Heart right ventricle (tissue), 16 donors: ENCODE measurements around the gene NGEF. TPM values are rescaled to one million over a fixed set of nuclear protein-coding genes. Genes with fewer than 3 reads are reported as not detected.

Source experiments
- ATAC-seq, 8 donors: fragments of 200-7000 bp; cut with Tn5 transposase; one replicate each; pipeline ENCODE4 v1.9.1; 2020; ENCODE audit warnings: mild to moderate bottlenecking in 8 of 8, moderate library complexity in 8 of 8, moderate number of reproducible peaks in 1 of 8
- DNase-seq, 2 donors: peaks; one replicate each; pipeline ENCODE4 v3.0.0-alpha.2; 2020
- H3K27ac ChIP-seq, 10 donors: fragments of 200-600 bp; sonication (generic) in 2 of 10; one replicate each; pipeline versions ENCODE4 v1.5.0 to v1.8.0; 2020 to 2022; ENCODE audit warnings: mild to moderate bottlenecking in 3 of 10
- H3K27me3 ChIP-seq, 7 donors: fragments of 200-600 bp; one replicate each; pipeline ENCODE4 v1.8.0; 2021 to 2022; ENCODE audit warnings: mild to moderate bottlenecking in 2 of 7
- H3K36me3 ChIP-seq, 9 donors: fragments of 200-600 bp; sonication (generic) in 1 of 9; one replicate each; pipeline versions ENCODE4 v1.5.0 to v1.8.0; 2020 to 2022; ENCODE audit warnings: mild to moderate bottlenecking in 2 of 9
- H3K4me1 ChIP-seq, 9 donors: fragments of 200-600 bp; sonication (generic) in 1 of 9; one replicate each; pipeline versions ENCODE4 v1.5.0 to v1.8.0; 2020 to 2022; ENCODE audit warnings: mild to moderate bottlenecking in 4 of 9
- H3K4me3 ChIP-seq, 10 donors: fragments of 200-600 bp; sonication (generic) in 2 of 10; one replicate each; pipeline versions ENCODE4 v1.5.0 to v1.8.0; 2020 to 2022; ENCODE audit warnings: mild to moderate bottlenecking in 7 of 10, moderate library complexity in 2 of 10
- H3K9me3 ChIP-seq, 11 donors: fragments of 200-600 bp in 10 of 11; sonication (generic) in 2 of 11; one replicate each; pipeline versions ENCODE4 v1.5.0 to v1.8.0; 2013 to 2022; ENCODE audit warnings: mild to moderate bottlenecking in 2 of 11, control low read depth in 1 of 11, moderate library complexity in 1 of 11
- WGBS, 2 donors: extraction: QIAGEN DNeasy Blood & Tissue Kit; methylation state at CpG; one replicate each; pipeline ENCODE4 v1.1.7; 2013; ENCODE audit warnings: inconsistent platforms in 1 of 2; 5-methylcytosine and 5-hydroxymethylcytosine counted together
- intact Hi-C, 10 donors: fragments of 100-400 bp; cut with DNase I; formaldehyde crosslinking; loops; one replicate each; pipeline versions ENCODE4 v1.11.1 to v1.14.2; 2022
- polyA plus RNA-seq, 2 donors: library from polyadenylated mRNA; stranded (reverse); fragments of 200-250 nt; gene quantifications; one replicate each; pipeline ENCODE4 v1.2.3, GENCODE V29; 2013
- total RNA-seq, 10 donors: library from RNA; stranded (reverse); fragmentation: NEBNext Ultra II Directional in 3 of 10; extraction: Animal tissue kit (Norgen Biotek cat#: 25700) in 3 of 10; gene quantifications; one replicate each; pipeline versions ENCODE4 v1.2.1 to v1.2.4, GENCODE V29; 2021 to 2023
- TF ChIP-seq, protein P1 (sequence below), 9 donors: fragments of 200-600 bp; sonication (generic) in 2 of 9; IDR thresholded peaks; one replicate each; pipeline versions ENCODE4 v1.5.0 to v1.8.0; 2021 to 2022; ENCODE audit warnings: antibody characterized with exemption in 9 of 9, mild to moderate bottlenecking in 5 of 9, moderate library complexity in 1 of 9
- donor health status: Arrhythmogenic right ventricular cardiomyopathy.
- donor health status: ischemic (EF 13 %, LVEDD 7.1; RV severe dilation, severe dysfunction).
- donor health status: healthy with polysubstance abuse.
- donor health status: DM: no; HTN: yes; CAD: no.
- donor health status: DM: no; HTN: no; CAD: no.
- donor health status: ischemic (EF 25% LVEDD 6.9; RV normal size, moderate dysfunction).
- donor health status: ischemic (EF 25% LVEDD 5.7; RV mildly dilated, moderate dysfunction).
- donor health status: healthy.
- donor health status: DM: yes; HTN: yes; CAD: no.
- donor health status: Ischemic cardiomyopathy.
- donor health status: ischemic (EF 35%, LVEDD 5.7; RV mildly dilated, moderate dysfunction).
- donor health status: nonischemic (EF 11% LVEDD 7.7; RV severe dilation, severe dysfunction).
- donor health status: DM: yes; HTN: yes; CAD: no.
- donor health status: PGD.
- donor health status: ischemic (EF 29% LVEDD 5.4; RV normal size, mild dysfunction).
- donor health status: nonischemic (EF 23%, LVEDD 6.1; RV moderate dilation, normal function).

Gene NGEF
- total and polyA plus RNA-seq, 12 donors, result 0.27 to 0.75 (median 0.54) TPM; not detected in 3

GRCh38 chr2:232999354-232999753 is 13.7 kb downstream of the NGEF start:
- DNase-seq (no peak), ATAC-seq (no peak)
- no peaks in the 10 kb centered on the region for H3K9me3 ChIP-seq
- H3K4me1 ChIP-seq, result no peaks in the 10 kb centered on the region
- 82 to 84% methylated on average over 7 of the region's 7 CpGs for WGBS, 2 donors
- H3K4me3 ChIP-seq, result no peak overlapping the region
- TF ChIP-seq, protein P1, sequence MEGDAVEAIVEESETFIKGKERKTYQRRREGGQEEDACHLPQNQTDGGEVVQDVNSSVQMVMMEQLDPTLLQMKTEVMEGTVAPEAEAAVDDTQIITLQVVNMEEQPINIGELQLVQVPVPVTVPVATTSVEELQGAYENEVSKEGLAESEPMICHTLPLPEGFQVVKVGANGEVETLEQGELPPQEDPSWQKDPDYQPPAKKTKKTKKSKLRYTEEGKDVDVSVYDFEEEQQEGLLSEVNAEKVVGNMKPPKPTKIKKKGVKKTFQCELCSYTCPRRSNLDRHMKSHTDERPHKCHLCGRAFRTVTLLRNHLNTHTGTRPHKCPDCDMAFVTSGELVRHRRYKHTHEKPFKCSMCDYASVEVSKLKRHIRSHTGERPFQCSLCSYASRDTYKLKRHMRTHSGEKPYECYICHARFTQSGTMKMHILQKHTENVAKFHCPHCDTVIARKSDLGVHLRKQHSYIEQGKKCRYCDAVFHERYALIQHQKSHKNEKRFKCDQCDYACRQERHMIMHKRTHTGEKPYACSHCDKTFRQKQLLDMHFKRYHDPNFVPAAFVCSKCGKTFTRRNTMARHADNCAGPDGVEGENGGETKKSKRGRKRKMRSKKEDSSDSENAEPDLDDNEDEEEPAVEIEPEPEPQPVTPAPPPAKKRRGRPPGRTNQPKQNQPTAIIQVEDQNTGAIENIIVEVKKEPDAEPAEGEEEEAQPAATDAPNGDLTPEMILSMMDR (IDR thresholded peaks at IDR 0.05), result no peak
- intact Hi-C loops, result no loop called here
- no peaks in the 10 kb centered on the region for H3K36me3 ChIP-seq
- no peak overlapping the region for H3K27ac ChIP-seq
- H3K27me3 ChIP-seq, result peaks cover 0 to 9% (median 0%) of the 10 kb centered on the region in 7 donors

DNA sequence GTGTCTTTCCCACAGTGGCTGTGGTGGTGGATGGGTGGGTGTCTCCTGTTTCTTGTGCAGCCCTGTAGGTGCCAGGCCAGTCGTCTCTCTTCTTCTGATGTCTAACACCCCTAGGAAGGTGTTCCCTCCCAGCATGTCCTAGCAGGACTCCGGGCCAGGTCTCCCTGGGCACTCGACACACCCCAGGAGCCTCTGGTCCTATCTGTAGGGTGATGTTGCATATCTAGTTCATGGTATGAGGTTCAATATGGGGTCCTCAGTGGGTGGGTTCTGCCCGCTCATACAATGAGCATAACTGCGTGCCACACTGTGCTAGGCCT is 14.4 kb downstream of the NGEF start:
- H3K27me3 ChIP-seq, result peaks cover 0 to 9% (median 0%) of the 10 kb centered on the region in 7 donors
- no peak overlapping the region for H3K4me3 ChIP-seq
- DNase-seq (no peak), ATAC-seq (no peak)
- 82 to 86% methylated on average over 5 of the region's 5 CpGs for WGBS, 2 donors
- H3K27ac ChIP-seq, result no peak overlapping the region
- intact Hi-C loops, result no loop called here
- TF ChIP-seq, protein P1 (IDR thresholded peaks at IDR 0.05), result no peak
- H3K36me3 ChIP-seq, result no peaks in the 10 kb centered on the region
- H3K4me1 ChIP-seq, result no peaks in the 10 kb centered on the region
- H3K9me3 ChIP-seq, result peaks cover 0 to 2% (median 0%) of the 10 kb centered on the region in 11 donors

- TF ChIP-seq, protein P1 (IDR thresholded peaks at IDR 0.05), result no peak
- Histone ChIP-seq H3K27ac (no peak overlapping the region), H3K36me3 (no peaks in the 10 kb centered on the region), H3K4me3 (no peak overlapping the region), H3K9me3 (peaks cover 0 to 8% (median 0%) of the 10 kb centered on the region in 11 donors), H3K4me1 (no peaks in the 10 kb centered on the region), H3K27me3 (peaks cover 0 to 9% (median 0%) of the 10 kb centered on the region in 7 donors)
- 88 to 89% methylated on average over 18 of the region's 18 CpGs for WGBS, 2 donors
- ATAC-seq (peak in 2 of 8 donors; percentile 10 to 44), DNase-seq (no peak)
- intact Hi-C loops, result no loop called here
Measured at GRCh38 chr2:232997749-232998665, 15.0 kb downstream of the NGEF start.

DNA sequence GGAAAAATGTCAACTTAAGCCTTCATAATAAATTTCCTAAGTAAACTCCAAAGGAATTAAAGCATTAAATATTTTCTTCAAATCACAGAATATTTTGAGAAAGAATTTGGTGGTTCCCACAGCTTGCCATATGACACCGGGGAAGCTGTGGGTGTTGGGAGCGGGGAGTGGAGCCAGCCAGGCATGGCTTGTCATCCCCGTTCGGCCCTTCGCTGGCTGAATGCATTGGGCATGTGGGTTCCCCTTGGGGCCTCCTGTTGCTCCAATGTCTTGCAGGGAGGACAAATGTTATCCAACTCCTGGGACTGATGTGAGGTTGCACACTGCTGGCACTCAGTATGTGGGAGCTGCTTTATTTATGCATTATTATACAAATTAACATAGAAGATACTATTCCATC is 18.6 kb downstream of the NGEF start:
- Histone ChIP-seq H3K4me1 (no peaks in the 10 kb centered on the region), H3K9me3 (peaks cover 0 to 17% (median 0%) of the 10 kb centered on the region in 11 donors), H3K4me3 (no peak overlapping the region), H3K27me3 (peaks cover 0 to 9% (median 0%) of the 10 kb centered on the region in 7 donors), H3K36me3 (no peaks in the 10 kb centered on the region), H3K27ac (no peak overlapping the region)
- DNase-seq, result no peak
- TF ChIP-seq, protein P1 (IDR thresholded peaks at IDR 0.05), result no peak
- WGBS, 2 donors, result 77 to 81% methylated on average over 5 of the region's 5 CpGs
- intact Hi-C loops, result no loop called here
- ATAC-seq, result no peak
